ENCODE measurements around the gene SPECC1.

GRCh38 chr17:20125724-20126123 is 116.6 kb downstream of the SPECC1 start:
- TF ChIP-seq EP300 (IDR thresholded peaks at IDR 0.05; ENCODE audit: borderline replicate concordance in 1 of 2, low read depth in 1 of 2, low read length in 1 of 2) (no peak), CTCF (IDR thresholded peaks at IDR 0.05) (no peak), SMC3 (IDR thresholded peaks at IDR 0.05; ENCODE audit: low read depth, low read length) (no peak), POLR2AphosphoS5 (IDR thresholded peaks at IDR 0.05; ENCODE audit: low read depth, low read length) (no peak), JUND (IDR thresholded peaks at IDR 0.05) (no peak), IRF3 (IDR thresholded peaks at IDR 0.05; ENCODE audit: low read depth, low read length) (no peak), SIN3A (IDR thresholded peaks at IDR 0.05; ENCODE audit: borderline replicate concordance, low read depth, low read length) (no peak), RAD21 (IDR thresholded peaks at IDR 0.05; ENCODE audit: low read length) (no peak), FOXJ3 (CRISPR knock-in tag; IDR thresholded peaks at IDR 0.05) (no peak), FOXM1 (IDR thresholded peaks at IDR 0.05; ENCODE audit: low read depth) (no peak), MAX (IDR thresholded peaks at IDR 0.05; ENCODE audit: low read depth) (no peak), EZH2phosphoT487 (IDR thresholded peaks at IDR 0.05; ENCODE audit: borderline replicate concordance, low read depth) (no peak)
